ENCODE measurements around the gene SLC24A3. TPM values are rescaled to one million over a fixed set of nuclear protein-coding genes. Genes with fewer than 3 reads are reported as not detected.

SLC24A3 gene
- polyA plus RNA-seq, 1 donor: 9.9 TPM

- Histone ChIP-seq H3K4me3 (ENCODE audit: low read length) (no peak overlapping the region), H3K27me3 (ENCODE audit: control insufficient read depth, insufficient read depth, low read length) (no peaks in the 10 kb centered on the region), H3K27ac (ENCODE audit: low read length) (no peak overlapping the region), H3K36me3 (ENCODE audit: control insufficient read depth, insufficient read depth, low read length) (no peaks in the 10 kb centered on the region), H3K4me1 (ENCODE audit: control insufficient read depth, insufficient read depth, low read length) (peaks cover 13% of the 10 kb centered on the region), H3K9me3 (ENCODE audit: control insufficient read depth, low read depth, low read length) (no peaks in the 10 kb centered on the region)
- DNase-seq: no peak
- WGBS (ENCODE audit: insufficient coverage, low lambda C conversion rate): no CpG with 5 or more reads among the region's 7 CpGs
Observed at GRCh38 chr20:19271879-19272651, 59.6 kb downstream of the SLC24A3 start.

- Histone ChIP-seq H3K36me3 (ENCODE audit: control insufficient read depth, insufficient read depth, low read length) (no peaks in the 10 kb centered on the region), H3K27ac (ENCODE audit: low read length) (no peak overlapping the region), H3K27me3 (ENCODE audit: control insufficient read depth, insufficient read depth, low read length) (no peaks in the 10 kb centered on the region), H3K9me3 (ENCODE audit: control insufficient read depth, low read depth, low read length) (no peaks in the 10 kb centered on the region), H3K4me3 (ENCODE audit: low read length) (no peak overlapping the region), H3K4me1 (ENCODE audit: control insufficient read depth, insufficient read depth, low read length) (peaks cover 13% of the 10 kb centered on the region)
- DNase-seq: no peak
- no CpG with 5 or more reads among the region's 6 CpGs for WGBS (ENCODE audit: insufficient coverage, low lambda C conversion rate)
Observed at GRCh38 chr20:19272976-19273654, 60.7 kb downstream of the SLC24A3 start.

- no peaks in the 10 kb centered on the region for H3K36me3 ChIP-seq (ENCODE audit: control insufficient read depth, insufficient read depth, low read length)
- no peaks in the 10 kb centered on the region for H3K9me3 ChIP-seq (ENCODE audit: control insufficient read depth, low read depth, low read length)
- H3K27ac ChIP-seq (ENCODE audit: low read length): no peak overlapping the region
- DNase-seq: no peak
- H3K4me1 ChIP-seq (ENCODE audit: control insufficient read depth, insufficient read depth, low read length): peaks cover 13% of the 10 kb centered on the region
- H3K4me3 ChIP-seq (ENCODE audit: low read length): no peak overlapping the region
- WGBS (ENCODE audit: insufficient coverage, low lambda C conversion rate): no CpG with 5 or more reads among the region's 5 CpGs
- no peaks in the 10 kb centered on the region for H3K27me3 ChIP-seq (ENCODE audit: control insufficient read depth, insufficient read depth, low read length)
Observed at GRCh38 chr20:19274001-19274400, 61.6 kb downstream of the SLC24A3 start.

- DNase-seq: peak in 1 of 2 donors; percentile 17
- H3K36me3 ChIP-seq (ENCODE audit: control insufficient read depth, insufficient read depth, low read length): no peaks in the 10 kb centered on the region
- H3K27ac ChIP-seq (ENCODE audit: low read length): peak overlapping the region; percentile 65
- WGBS (ENCODE audit: insufficient coverage, low lambda C conversion rate): no CpG with 5 or more reads among the region's 8 CpGs
- H3K4me3 ChIP-seq (ENCODE audit: low read length): no peak overlapping the region
- H3K27me3 ChIP-seq (ENCODE audit: control insufficient read depth, insufficient read depth, low read length): no peaks in the 10 kb centered on the region
- peaks cover 13% of the 10 kb centered on the region for H3K4me1 ChIP-seq (ENCODE audit: control insufficient read depth, insufficient read depth, low read length)
- no peaks in the 10 kb centered on the region for H3K9me3 ChIP-seq (ENCODE audit: control insufficient read depth, low read depth, low read length)
Observed at GRCh38 chr20:19274412-19275015, 62.1 kb downstream of the SLC24A3 start.

- H3K4me3 ChIP-seq (ENCODE audit: low read length): no peak overlapping the region
- H3K36me3 ChIP-seq (ENCODE audit: control insufficient read depth, insufficient read depth, low read length): no peaks in the 10 kb centered on the region
- H3K27ac ChIP-seq (ENCODE audit: low read length): peak overlapping the region; percentile 65
- peaks cover 13% of the 10 kb centered on the region for H3K4me1 ChIP-seq (ENCODE audit: control insufficient read depth, insufficient read depth, low read length)
- WGBS (ENCODE audit: insufficient coverage, low lambda C conversion rate): no CpG with 5 or more reads among the region's 3 CpGs
- H3K27me3 ChIP-seq (ENCODE audit: control insufficient read depth, insufficient read depth, low read length): no peaks in the 10 kb centered on the region
- no peaks in the 10 kb centered on the region for H3K9me3 ChIP-seq (ENCODE audit: control insufficient read depth, low read depth, low read length)
- no peak for DNase-seq
Observed at GRCh38 chr20:19275038-19275629, 62.7 kb downstream of the SLC24A3 start.

- WGBS (ENCODE audit: insufficient coverage, low lambda C conversion rate): 0% methylated on average over 1 of the region's 7 CpGs
- Histone ChIP-seq H3K9me3 (ENCODE audit: control insufficient read depth, low read depth, low read length) (no peaks in the 10 kb centered on the region), H3K27ac (ENCODE audit: low read length) (peak overlapping the region; percentile 65), H3K36me3 (ENCODE audit: control insufficient read depth, insufficient read depth, low read length) (no peaks in the 10 kb centered on the region), H3K4me3 (ENCODE audit: low read length) (no peak overlapping the region), H3K4me1 (ENCODE audit: control insufficient read depth, insufficient read depth, low read length) (peaks cover 13% of the 10 kb centered on the region), H3K27me3 (ENCODE audit: control insufficient read depth, insufficient read depth, low read length) (no peaks in the 10 kb centered on the region)
- DNase-seq: peak; percentile 53 to 63
Observed at GRCh38 chr20:19275630-19276071, 63.2 kb downstream of the SLC24A3 start.

- H3K4me1 ChIP-seq (ENCODE audit: control insufficient read depth, insufficient read depth, low read length): peaks cover 13% of the 10 kb centered on the region
- H3K4me3 ChIP-seq (ENCODE audit: low read length): no peak overlapping the region
- no peaks in the 10 kb centered on the region for H3K9me3 ChIP-seq (ENCODE audit: control insufficient read depth, low read depth, low read length)
- WGBS (ENCODE audit: insufficient coverage, low lambda C conversion rate): no CpG with 5 or more reads among the region's 1 CpG
- no peak for DNase-seq
- H3K27ac ChIP-seq (ENCODE audit: low read length): no peak overlapping the region
- no peaks in the 10 kb centered on the region for H3K36me3 ChIP-seq (ENCODE audit: control insufficient read depth, insufficient read depth, low read length)
- H3K27me3 ChIP-seq (ENCODE audit: control insufficient read depth, insufficient read depth, low read length): no peaks in the 10 kb centered on the region
Observed at GRCh38 chr20:19277381-19277780, 64.9 kb downstream of the SLC24A3 start.

GRCh38 chr20:19283490-19284025, 71.1 kb downstream of the SLC24A3 start:
- no CpG with 5 or more reads among the region's 6 CpGs for WGBS (ENCODE audit: insufficient coverage, low lambda C conversion rate)
- no peaks in the 10 kb centered on the region for H3K27me3 ChIP-seq (ENCODE audit: control insufficient read depth, insufficient read depth, low read length)
- H3K4me3 ChIP-seq (ENCODE audit: low read length): no peak overlapping the region
- DNase-seq: no peak
- H3K9me3 ChIP-seq (ENCODE audit: control insufficient read depth, low read depth, low read length): no peaks in the 10 kb centered on the region
- no peaks in the 10 kb centered on the region for H3K36me3 ChIP-seq (ENCODE audit: control insufficient read depth, insufficient read depth, low read length)
- no peak overlapping the region for H3K27ac ChIP-seq (ENCODE audit: low read length)
- no peaks in the 10 kb centered on the region for H3K4me1 ChIP-seq (ENCODE audit: control insufficient read depth, insufficient read depth, low read length)

- Histone ChIP-seq H3K9me3 (ENCODE audit: control insufficient read depth, low read depth, low read length) (no peaks in the 10 kb centered on the region), H3K27ac (ENCODE audit: low read length) (no peak overlapping the region), H3K27me3 (ENCODE audit: control insufficient read depth, insufficient read depth, low read length) (no peaks in the 10 kb centered on the region), H3K4me3 (ENCODE audit: low read length) (no peak overlapping the region), H3K36me3 (ENCODE audit: control insufficient read depth, insufficient read depth, low read length) (no peaks in the 10 kb centered on the region), H3K4me1 (ENCODE audit: control insufficient read depth, insufficient read depth, low read length) (no peaks in the 10 kb centered on the region)
- DNase-seq: no peak
- WGBS (ENCODE audit: insufficient coverage, low lambda C conversion rate): no CpG with 5 or more reads among the region's 3 CpGs
Observed at GRCh38 chr20:19284400-19285178, 72.1 kb downstream of the SLC24A3 start.
